HG02973 (cell line): ENCODE measurements around the gene SLC12A7.
"Not testable (repeated sequence)": the region's sequence is repeated elsewhere in the genome, so short reads cannot be mapped to it uniquely, and the experiment has no call there.

Experiments used
- ATAC-seq: cut with Tn5 transposase; IDR thresholded peaks from one replicate; pipeline ENCODE4 v1.9.1; 2021; ENCODE audit warnings: moderate library complexity; ENCODE audit not compliant: unreplicated experiment

SLC12A7 gene

GRCh38 chr5:1099926-1100663 lies 11.8 kb downstream of the SLC12A7 start:
- ATAC-seq, result no peak

GRCh38 chr5:1098986-1099597 lies 12.8 kb downstream of the SLC12A7 start:
- no peak for ATAC-seq

DNA sequence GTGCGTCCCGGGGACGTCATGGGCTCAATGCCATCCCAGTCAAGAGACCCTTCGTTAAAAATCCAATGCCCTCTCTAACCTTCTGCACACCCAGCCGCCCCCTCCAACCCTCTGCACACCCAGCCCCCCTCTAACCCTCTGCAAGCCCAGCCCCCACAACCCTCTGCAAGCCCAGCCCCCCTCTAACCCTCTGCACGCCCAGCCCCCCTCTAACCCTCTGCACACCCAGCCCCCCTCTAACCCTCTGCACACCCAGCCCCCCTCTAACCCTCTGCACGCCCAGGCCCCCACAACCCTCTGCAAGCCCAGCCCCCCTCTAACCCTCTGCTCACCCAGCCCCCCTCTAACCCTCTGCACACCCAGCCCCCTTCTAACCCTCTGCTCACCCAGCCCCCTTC lies 13.9 kb downstream of the SLC12A7 start:
- not testable (repeated sequence) for ATAC-seq

GRCh38 chr5:1097381-1097987 lies 14.4 kb downstream of the SLC12A7 start:
- ATAC-seq, result no peak

- ATAC-seq, result no peak
Measured at GRCh38 chr5:1096838-1097237, 15.0 kb downstream of the SLC12A7 start.

DNA sequence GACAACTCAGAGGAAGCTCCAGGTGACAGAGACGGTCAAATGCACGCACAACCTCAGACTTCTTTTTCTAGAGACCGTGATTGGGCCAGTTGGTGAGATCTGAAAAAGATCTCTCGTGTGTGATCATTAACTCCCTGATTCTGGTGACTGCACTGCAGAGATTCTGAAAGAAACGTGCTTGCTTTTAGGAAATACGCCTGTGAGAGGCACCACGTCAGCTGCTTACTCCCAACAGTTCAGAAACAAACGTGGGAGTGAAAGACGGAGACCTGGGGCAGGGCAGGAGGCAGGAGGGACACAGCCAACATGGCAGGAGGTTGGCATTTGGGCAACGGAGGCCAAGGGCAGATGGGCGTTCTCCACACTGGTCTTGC lies 15.9 kb downstream of the SLC12A7 start:
- no peak for ATAC-seq

- no peak for ATAC-seq
Measured at GRCh38 chr5:1095302-1095989, 16.4 kb downstream of the SLC12A7 start.

DNA sequence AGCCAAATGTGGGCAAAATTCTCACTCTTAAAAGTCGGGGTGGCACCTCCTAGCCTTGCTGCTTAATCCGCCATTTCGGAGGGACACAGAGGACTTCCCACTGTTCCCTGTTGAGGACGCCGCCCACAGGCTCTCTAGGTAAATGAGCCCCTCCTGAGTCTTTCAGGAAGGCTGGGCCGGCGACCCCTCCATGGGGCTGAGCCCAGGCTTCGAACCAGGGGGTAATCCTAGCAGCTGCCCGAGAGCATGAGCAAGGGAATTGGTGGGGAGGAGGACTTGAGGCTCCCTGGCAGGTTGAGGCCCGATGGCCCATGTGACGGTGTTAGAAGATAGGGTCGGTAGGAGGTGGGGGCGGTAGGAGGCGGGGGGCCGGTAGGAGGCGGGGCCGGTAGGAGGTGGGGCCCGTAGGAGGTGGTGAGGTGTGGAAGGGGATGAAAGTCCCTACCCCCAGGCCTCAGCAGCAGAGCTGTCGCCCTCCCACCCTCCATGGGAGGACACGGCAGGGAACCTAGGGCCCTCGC lies 17.1 kb downstream of the SLC12A7 start:
- no peak for ATAC-seq

DNA sequence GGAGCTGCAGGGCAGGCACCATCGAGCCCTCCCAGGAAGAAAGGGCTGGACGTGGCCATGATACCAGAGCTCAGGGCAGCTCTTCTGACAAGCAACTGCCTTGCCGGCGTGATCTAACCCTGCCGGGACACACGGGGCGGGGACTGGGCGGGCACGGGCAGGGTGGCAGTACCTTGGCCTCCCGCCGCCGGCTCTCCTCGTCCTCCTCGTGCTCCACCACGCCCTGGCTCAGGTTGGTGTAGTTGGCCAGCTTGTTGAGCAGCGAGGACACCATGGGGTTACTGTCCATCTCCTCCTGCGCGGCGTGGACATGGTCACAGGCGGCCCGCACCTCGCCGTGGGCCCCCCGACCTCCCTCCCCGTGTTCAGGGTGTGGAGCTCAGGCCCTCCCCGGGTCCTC lies 18.5 kb downstream of the SLC12A7 start:
- no peak for ATAC-seq

DNA sequence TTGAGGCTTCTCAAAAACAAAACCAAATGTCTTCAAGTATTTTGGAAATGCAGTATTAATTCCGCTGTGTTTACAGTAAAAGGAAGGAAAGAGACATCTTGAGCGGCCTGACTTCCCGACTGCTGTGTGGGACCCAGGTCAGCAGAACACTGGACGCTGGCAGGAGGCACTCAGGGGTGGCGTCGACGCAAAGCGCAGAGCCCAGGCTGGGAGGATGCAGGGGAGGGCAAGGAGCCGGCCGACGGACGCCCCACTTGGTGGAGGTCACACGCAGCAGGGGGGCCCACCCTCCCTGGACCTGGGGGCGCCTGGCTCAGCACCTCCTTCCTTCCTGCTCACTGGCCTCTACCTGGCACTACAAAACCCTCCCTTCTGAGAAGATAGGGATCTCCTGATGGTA lies 19.7 kb downstream of the SLC12A7 start:
- no peak for ATAC-seq

DNA sequence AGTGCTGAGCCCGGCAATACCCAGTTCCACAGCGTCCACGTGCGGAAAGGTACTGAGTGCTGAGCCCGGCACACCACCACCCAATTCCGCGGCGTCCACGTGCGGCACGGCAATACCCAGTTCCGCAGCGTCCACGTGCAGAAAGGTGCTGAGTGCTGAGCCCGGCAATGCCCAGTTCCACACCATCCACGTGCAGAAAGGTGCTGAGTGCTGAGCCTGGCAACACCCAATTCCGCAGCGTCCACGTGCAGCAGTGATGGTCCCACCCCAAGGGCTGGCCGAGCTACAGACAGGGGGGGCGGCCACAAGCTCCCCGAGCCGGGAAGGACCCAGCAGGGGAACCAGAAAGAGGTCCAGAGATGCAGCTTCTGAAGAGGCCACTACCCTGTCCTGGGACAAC lies 20.2 kb downstream of the SLC12A7 start:
- ATAC-seq, result no peak

GRCh38 chr5:1090538-1090937 lies 21.3 kb downstream of the SLC12A7 start:
- no peak for ATAC-seq

- no peak for ATAC-seq
Measured at GRCh38 chr5:1089621-1090040, 22.2 kb downstream of the SLC12A7 start.

DNA sequence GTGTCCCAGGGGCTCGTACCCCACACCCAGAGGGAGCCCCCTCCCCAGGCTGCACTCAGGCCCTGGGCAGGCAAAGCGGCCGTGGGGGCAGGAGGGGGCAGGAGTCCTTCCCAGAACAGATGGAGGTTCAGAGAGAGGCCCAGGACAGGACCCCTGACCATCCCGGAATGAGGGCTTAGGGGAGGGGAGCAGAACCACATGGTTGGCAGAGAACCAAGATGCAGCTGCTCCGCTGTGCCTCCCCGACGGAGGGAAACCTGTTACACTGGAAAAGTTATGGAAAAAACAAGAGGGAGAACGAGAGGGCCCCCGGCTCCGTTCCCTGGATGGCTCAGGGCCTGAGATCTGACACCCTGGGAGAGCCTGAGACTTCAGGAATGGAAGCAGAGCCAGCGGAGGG lies 22.7 kb downstream of the SLC12A7 start:
- no peak for ATAC-seq

GRCh38 chr5:1088726-1089125 lies 23.1 kb downstream of the SLC12A7 start:
- no peak for ATAC-seq

GRCh38 chr5:1088031-1088430 lies 23.8 kb downstream of the SLC12A7 start:
- no peak for ATAC-seq

DNA sequence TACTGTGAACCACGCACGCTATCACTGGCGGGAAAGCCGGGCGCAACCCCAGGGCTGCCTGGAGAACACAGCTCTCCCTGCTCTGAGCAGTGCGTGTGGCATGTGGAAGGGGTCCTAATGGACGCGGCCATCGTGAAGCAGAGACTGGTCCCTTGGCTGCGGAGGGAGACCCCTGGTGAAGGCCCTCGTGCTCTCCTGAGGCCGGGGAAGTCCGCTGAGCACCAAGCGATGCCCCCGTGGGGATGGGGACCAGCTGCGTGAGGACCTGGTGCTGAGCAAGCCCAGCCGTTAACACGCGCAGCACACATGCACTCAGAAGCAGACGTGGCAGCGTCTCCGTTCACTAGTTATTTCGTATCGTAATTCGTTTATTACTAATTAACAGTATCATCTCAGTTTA lies 24.4 kb downstream of the SLC12A7 start:
- no peak for ATAC-seq

DNA sequence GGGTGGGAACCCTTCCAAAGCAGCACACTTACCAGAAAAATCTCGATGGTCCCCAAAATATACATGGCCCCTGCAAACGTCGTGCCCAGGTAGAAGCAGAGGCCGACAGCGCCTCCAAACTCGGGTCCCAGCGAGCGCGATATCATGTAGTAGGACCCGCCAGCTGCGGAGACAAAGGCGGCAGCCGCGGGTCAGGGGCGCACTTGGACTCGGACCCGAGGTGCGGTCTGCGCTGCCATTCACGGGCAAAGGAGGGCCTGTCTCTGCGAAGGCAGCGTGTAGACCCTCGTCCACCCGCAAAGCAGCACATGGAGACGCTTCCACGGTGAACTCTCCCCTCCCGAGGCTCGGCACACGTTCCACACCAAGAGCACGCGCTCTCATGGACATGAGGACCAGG lies 25.0 kb downstream of the SLC12A7 start:
- no peak for ATAC-seq

DNA sequence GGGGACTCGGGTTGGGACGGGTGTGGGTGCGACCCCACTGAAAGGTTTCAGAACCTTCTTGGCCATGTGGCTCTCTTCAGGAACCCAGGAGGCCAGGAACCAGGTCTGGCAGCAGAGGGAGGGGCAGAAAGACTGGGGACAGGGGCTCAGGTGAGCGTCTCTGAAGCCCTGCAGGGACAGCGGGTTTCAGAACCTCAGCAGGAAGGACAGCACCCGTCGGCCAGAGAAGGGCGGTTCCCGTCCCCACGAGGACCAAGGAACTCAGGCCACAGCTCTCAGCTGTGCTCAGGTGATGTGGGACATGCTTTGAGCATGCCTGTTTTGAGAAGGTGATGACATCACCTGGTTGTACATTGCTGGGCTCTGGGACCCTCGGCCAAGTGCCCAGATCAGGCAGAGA lies 25.7 kb downstream of the SLC12A7 start:
- no peak for ATAC-seq

DNA sequence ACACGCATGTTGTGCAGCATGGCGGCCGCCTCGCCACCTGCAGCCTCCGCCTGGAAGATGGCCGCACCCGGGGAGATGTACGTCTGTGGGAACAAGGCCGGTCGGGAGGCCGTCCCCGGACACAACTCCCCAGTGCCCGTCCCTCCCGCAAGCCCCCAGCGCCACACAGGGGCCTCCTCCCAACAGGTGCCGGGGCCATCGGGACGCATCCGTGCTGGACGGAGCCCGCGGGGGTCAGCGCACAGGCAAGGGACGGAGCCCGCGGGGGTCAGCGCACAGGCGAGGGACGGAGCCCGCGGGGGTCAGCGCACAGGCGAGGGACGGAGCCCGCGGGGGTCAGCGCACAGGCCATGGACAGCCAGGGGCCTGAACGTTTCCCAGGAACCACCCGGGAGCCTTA lies 26.5 kb downstream of the SLC12A7 start:
- no peak for ATAC-seq

GRCh38 chr5:1083823-1084605 lies 27.8 kb downstream of the SLC12A7 start:
- ATAC-seq, result no peak
